HG03139 (cell line): ENCODE measurements around the gene GRIP1.

Source experiments
- ATAC-seq: cut with Tn5 transposase; IDR thresholded peaks from one replicate; pipeline ENCODE4 v1.9.1; 2021; ENCODE audit not compliant: unreplicated experiment

Gene GRIP1, protein sequence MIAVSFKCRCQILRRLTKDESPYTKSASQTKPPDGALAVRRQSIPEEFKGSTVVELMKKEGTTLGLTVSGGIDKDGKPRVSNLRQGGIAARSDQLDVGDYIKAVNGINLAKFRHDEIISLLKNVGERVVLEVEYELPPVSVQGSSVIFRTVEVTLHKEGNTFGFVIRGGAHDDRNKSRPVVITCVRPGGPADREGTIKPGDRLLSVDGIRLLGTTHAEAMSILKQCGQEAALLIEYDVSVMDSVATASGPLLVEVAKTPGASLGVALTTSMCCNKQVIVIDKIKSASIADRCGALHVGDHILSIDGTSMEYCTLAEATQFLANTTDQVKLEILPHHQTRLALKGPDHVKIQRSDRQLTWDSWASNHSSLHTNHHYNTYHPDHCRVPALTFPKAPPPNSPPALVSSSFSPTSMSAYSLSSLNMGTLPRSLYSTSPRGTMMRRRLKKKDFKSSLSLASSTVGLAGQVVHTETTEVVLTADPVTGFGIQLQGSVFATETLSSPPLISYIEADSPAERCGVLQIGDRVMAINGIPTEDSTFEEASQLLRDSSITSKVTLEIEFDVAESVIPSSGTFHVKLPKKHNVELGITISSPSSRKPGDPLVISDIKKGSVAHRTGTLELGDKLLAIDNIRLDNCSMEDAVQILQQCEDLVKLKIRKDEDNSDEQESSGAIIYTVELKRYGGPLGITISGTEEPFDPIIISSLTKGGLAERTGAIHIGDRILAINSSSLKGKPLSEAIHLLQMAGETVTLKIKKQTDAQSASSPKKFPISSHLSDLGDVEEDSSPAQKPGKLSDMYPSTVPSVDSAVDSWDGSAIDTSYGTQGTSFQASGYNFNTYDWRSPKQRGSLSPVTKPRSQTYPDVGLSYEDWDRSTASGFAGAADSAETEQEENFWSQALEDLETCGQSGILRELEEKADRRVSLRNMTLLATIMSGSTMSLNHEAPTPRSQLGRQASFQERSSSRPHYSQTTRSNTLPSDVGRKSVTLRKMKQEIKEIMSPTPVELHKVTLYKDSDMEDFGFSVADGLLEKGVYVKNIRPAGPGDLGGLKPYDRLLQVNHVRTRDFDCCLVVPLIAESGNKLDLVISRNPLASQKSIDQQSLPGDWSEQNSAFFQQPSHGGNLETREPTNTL

DNA sequence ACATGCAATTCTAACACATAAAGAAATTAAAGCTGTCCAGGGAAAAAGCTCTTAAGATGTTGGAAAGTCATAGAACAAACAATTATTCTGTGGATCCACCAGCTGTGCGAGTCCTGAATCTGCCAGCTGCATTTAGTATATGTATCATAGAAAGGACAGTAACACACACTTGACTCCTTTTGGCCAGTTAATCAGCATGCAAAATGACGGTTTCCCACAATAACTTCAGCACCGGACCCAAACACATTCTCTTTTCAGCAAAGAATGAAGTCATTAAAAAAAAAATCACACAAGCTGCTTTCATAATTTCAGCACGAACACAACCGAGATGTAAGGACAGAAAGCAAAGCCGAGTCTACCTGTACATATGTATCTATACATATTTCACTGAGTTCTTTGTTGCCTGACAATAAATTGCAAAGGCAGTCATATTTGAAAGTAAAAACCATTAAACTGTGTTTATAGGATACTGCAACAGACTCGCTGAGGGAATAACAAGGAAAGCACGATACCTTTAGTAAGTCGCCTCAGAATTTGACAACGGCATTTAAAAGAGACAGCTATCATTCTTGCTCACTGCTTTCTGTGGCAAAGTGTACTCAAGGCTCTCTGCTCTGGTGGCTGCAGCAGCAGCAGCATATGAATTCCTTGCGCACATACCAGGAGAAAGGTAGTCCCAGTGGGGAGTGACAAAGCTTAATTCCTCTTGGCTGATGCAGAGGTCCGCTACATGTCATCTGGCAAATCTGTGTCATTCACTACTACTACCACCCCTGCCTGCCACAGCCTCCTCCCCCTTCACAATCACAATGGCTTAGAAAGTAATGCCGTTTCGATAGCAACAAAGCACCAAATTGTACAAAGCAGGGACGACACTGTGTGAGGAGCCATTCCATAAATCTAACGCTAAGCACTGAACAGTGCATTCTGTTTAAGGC, at the start of gene GRIP1:
Gene GRIP1 (minus strand): TSS at position 739 of the 938 bp plus-strand sequence. CDS start 172 bp downstream, at position 567.
- no peak for ATAC-seq

DNA sequence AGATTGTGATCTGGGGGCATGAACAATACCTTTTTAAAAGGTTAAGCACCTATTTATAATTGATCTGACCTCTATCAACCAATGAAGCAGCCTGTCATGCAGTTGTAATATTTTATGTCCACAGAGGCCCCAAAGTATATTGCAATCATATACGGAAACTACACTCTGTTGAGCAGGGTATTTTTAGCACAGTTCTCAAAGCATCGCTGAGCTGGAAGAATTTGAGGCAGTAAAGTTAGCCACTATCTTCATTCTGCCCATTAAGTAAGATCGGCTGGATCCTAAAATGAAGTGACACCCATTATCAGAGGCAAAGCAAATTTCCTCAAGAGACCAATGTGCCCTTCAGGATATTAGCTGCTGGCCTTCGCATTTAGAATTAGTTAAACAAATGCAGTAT, 47.7 kb upstream of the GRIP1 start:
- no peak for ATAC-seq

DNA sequence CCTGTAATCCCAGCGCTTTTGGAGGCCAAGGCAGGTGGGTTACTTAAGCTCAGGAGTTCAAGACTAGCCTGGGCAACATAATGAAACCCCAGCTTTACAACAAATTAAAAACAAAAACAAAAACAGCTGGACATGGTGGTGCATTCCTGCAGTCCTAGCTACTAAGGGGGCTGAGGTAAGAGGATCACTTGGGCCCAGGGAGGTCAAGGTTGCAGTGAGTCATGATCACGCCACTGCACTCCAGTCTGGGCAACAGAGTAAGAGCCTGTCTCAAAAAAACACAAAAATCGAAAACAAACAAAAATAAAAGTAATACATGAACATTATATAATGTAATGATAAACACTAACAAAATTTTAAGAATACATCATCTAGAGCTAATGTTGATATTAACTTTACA, 46.2 kb upstream of the GRIP1 start:
- ATAC-seq: no peak

DNA sequence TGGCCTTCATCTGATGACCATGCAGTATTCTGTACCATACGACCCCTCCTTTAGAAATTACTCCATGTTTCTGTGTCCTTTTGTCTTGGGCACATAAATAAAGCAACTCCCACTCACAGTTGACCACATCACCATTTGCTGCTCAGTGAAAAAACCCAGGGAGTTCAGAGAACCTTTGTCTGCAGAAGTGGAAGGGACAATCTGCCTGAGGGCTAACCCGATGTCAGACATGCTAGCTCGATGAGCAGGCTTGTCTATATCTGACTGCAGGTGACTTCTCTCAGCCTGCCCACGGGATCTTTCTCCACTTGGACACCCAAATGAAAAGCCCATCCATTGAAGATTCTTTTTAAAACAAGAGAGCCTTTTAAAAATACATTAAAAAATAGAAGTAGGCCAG, 45.7 kb upstream of the GRIP1 start:
- ATAC-seq: no peak

DNA sequence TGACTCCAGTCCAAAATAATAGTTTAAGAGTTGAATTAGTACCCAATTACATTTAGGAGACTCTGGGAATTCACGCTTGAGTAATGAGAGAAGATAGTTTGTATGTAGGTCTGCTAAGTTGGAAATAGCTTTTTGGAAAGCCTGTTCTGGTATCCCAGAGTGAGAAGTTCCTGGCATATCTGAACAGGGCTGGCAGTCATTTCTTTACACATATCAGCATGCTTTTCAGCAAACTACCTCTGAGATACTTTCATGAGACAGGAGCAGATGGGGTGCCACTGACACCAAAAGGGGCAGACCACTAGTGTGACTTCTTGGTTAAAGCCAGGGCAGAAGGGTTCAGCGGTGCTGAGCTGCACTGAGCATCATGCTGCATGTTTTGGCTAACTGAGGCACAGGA, 45.1 kb upstream of the GRIP1 start:
- no peak for ATAC-seq

DNA sequence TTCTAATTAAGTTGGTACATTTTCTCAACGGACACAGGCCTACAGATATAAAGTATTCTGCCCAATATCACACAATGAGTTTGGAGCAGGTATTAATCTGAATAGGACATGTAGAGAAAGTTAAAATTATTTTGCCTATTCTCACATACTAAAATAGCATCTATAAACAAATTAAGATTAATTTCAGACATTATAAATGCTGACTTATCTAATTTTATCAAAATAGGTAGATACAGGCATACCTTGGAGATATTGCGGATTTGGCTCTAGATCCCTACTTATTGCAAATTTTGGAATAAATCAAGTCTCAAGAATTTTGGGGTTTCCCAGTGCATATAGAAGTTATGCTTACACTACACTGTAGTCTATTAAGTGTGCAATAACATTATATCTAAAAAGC, 41.0 kb upstream of the GRIP1 start:
- no peak for ATAC-seq

DNA sequence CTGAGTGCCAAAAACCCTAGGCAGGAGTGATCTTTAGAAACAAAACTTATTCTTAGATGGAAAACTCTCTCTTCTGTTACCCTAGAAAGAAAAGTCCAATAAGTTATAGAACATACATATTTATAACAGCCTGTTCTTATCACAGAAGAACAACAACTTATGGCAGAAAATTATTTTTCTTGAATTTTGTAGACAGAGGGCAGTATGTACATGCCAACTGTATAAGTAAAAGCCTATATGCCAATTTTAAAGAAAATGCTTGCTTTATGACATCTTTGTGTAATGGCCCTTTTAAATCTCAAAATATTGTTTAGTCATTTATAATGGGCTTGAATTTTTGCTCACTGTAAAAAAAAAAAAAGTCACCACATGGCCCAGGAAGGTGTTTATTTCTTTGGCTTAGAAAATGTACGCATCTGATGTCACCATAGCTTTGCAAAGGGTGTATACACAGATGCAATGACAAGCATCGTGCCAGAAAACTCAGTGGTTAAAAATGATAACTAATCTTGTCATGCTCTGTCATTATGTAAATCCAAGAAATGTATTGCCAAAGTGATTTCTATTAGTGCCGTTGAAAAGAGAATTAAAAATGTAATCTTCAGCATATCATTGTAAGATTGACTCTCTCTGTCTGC, 38.3 kb upstream of the GRIP1 start:
- ATAC-seq: no peak

DNA sequence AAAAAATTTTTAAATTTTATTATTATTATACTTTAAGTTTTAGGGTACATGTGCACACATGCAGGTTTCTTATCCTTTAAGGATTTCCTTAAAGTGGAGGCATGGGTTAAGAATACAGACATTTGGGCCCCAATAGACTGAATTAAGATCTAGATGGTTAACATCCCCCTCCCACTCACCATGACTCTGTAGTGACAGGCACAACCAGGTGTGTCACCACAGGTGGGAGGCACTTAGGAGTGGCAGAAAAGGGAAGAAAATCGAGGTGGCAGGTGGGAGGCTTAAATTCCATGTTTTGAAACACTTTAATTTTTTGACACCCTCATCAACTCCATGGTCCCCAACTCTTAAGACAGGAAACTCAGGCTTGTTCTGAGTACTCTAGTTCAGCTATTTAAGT, 37.6 kb upstream of the GRIP1 start:
- ATAC-seq: no peak

DNA sequence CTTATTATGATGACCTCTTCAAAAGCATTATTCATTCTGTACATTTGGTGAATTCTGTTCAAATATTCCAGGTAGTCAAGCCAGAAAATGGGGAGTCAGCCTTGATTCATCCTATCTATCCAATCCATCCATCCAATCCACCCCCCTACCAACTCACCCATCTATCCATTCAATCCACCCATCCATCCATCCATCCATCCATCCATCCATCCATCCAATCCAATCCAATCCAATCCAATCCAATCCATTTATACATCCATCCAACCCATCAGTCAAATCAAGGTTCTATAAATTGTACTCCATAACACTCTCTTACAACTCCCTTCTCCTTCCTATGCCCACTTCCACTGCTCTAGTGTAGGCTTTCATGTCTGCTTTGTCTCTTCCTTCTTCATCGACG, 35.8 kb upstream of the GRIP1 start:
- ATAC-seq: no peak

DNA sequence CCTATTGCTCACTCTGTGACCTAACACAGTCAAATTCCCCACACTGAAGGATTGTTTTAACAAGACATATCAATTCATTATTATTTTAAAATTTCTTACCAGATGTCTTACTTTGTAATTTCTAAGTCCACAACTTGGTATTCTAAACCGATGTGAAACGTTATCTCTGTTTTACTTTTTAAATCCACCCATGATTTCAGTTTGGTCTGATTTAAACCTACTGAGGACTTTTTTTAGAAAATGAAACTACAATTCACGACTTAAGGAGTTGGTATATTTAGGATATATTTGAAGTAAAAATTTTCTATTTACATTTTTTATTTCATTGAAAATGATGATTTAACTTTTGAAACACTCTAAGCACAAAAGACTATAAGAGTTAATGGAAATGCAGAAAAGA, 35.1 kb upstream of the GRIP1 start:
- no peak for ATAC-seq

DNA sequence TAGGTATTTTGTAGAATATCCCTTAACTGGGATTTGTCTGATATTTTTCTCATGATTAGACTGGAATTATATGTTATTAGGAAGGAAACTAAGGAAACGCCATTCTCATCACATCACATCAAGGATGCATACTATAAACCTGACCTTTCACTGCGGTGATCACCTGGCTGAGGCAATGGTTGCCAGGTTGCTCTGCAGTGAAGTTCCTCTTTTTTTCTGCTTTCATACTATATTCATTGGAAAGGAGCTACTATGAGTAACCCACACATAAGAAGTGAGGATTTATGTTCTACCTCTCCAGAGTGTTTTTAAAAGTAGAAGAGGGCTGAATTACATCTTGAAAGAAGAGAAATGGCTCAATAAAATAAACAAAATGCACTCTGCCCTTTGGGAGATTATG, 31.0 kb upstream of the GRIP1 start:
- no peak for ATAC-seq

DNA sequence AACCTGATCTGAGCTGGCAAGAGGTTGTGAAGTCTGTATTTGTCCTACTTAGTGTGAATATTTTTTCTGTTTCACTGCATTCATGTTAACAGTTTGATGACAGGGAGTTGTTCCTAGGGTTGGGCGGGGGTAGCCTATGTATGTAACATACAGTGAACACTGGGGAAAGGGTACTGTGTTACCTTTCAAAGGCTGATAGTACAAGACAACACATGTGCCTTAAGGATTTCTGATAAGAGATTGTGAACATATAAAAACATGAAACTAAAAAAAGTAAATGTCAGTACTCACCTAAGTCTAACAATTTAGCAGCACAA, 30.5 kb upstream of the GRIP1 start:
- no peak for ATAC-seq

DNA sequence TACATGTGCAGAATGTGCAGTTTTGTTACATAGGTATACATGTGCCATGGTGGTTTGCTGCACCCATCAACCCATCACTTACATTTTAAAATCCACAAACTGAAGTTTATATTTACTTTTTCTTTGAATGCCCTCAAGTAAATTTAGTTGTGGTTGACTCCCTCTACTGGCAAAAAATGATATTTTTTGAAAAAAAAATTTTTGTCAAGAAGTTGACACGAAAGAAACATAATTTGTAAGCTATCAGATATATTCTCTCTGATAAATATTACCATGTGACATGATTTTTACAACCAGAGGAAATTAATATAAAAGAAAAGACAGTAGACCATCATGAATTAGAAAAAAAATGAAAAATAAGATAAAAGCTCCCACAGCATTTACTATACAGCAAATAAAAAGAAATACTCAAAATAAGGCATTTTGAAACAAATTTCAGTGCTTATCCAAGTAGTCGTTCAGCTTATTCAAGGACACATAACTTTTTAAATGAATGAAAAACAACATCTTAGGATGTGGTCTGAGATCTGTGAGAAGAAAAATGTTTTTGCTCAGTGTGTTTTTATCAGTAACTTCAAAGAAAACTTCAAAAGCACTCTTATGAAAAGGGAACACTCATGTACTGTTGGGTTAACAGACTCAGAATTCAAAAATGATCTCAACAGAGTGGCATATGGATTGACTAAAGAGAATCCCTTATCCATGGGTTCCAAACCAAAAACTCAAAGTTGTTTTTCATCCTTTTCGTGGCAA, 30.0 kb upstream of the GRIP1 start:
- ATAC-seq: no peak

DNA sequence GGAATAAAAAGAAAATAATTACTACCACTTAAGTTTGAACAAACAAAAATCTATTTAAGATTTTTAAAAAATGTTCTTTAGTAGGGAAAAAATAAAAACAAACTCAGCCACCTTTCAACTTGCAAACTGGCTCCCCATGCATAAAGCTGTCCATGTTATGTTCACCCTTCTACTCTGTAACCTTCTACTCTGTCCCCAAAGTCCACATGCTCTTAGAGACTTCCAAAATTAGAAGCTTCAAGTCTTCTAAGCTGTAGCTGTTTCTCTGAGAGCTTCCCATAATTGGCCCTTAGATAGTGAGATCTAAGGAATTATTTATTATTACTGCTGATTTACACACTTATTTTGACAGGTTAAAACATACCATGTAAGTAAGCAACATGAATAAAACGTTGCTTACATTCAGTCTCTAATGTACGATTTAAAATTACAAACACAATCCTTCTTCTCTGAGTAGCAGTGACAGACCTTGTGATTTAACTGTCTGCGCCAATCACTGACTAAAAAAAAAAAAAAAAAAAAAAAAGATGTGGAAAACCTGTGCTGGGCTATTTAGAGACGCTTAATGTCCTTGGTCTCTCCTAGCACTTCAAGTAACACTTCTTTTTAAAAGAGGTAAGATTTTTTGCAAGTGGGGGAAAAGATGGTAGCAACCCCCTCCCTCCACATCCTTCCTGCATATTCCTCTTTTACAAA, 28.3 kb upstream of the GRIP1 start:
- ATAC-seq: no peak

DNA sequence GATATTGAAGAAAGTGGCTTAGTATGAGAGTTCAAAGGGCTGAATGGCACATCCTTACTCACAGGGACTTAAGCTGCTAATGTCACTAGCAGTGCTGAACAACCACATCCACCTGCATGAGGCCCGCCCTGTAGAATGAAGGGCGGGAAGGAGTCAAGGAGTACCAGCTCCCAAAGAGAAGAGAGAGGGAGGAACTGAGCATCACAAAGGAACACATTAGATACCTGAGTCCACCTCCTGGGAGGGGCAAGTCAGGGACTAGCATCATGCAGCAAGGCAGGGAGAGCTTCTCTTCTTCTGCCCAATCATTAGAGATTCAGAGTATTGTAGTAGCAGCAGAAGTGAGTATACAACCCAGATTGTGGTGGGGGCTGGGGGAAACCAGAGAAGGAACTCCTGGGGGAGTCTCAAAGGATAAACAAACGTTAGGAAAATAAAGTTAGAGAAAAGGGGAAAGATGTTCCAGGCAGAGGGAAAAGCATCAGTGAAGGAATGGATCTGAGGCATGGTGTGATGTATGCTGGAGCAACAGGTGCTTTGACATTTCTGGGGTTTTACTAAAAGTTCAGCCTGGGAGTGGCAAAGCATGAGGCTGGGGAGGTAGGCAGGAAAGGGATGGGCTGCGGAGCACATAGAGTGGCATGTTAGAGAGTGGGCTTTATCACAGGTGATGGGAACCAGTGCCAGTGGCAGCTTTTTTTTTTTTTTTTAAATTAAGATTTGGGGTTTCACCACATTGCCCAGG, 21.0 kb upstream of the GRIP1 start:
- no peak for ATAC-seq

DNA sequence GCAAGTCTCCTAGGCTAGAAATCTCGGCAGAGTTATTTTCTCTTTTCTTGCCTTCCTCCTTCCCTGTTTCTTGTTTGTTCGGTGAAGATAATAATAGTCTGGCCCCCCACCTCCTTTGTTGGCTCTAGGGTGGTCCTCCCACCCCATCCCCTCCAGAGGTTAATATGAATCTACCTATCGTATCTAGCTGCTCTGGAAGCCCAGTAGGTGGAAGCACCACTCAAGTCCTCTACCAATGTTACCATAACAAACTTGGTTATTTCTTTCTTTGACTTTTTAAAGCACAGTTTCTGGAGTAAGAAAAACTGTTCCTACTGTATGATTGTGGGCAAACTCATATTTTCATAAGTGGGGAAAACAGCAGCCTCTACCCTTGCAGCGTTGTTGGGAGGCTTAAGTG, 19.7 kb upstream of the GRIP1 start:
- no peak for ATAC-seq

DNA sequence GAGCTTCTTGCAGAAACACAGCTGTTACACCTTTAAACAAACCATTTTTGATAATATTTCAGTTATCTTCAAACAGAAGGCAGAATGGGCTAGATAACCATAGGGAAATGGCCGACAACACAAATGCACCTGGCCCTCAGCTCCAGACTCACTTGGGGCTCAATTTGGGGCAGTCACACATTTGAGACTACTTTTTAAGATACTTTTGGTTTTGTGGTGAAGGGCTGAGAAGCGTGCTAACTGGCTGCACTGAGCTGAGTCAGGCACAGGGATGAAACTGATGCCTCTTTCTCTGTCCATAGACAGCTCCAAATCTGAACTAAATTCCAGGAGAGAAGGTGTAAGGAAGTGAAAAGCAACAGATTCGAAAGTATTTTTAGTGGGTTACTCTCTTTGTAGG, 18.5 kb upstream of the GRIP1 start:
- no peak for ATAC-seq
